Activated gamma-delta T cell treated with Interleukin-2 at 50 U/mL for 16 hours (primary cell): Measurements from ENCODE around the gene CACFD1.

Experiments used
- DNase-seq: peaks from one replicate; pipeline ENCODE4 v3.0.0-alpha.2; 2020

Gene CACFD1

DNA sequence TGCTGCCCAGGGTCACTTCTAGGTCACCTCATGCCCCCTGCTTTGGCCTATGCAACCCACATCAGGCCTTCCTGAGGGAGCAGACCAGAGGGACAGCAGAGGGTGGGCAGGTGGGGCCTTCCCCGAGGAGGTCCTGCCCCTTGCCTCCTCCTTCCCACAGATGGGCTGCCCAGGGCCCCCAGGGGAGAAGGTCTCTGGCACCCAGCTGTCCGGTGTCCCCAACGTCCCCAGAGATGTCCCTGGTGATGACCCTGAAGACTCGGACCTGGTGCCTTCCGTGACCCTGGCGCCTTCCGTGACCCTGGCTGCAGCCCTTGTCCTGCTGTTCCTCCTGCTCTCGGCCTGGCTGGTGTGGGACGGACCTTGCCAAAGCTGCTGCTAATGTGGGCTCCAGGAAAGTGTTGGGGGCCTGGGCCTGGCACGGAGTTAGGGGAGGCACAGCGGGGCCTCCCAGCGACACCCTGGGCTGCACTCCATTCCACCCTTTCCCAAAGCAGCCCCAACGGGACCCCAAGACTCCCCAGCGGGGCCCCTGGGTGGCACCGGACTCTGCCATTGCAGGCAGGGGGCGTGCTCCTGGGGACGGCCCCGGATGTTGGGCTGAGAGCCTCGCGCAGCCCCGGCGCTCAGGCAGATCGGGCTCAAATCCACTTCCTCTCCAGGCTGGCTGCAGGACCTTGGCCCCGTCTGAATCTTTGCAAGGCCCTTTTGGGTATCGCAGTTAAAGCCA, 25.9 kb downstream of the CACFD1 start:
- no peak for DNase-seq

DNA sequence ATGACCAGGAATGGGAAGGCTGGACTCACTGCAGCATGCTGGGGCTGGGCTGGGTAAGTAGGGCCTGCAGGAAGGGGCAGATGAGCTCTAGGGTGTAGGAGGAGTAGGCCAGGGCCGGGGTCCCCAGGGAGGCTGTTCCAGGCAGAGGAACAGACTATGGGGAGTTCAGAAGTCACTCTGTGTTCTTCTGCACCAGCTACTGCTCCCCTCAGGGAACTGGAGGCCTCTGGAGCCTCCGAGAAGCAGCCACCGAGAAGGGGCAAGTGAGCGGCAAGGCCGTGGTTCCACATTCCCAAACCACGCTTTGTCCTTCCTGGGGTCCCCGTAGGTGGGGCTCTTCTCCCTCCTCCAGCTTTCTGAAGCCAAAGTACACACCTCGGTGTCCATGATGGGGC, 27.6 kb downstream of the CACFD1 start:
- no peak for DNase-seq

DNA sequence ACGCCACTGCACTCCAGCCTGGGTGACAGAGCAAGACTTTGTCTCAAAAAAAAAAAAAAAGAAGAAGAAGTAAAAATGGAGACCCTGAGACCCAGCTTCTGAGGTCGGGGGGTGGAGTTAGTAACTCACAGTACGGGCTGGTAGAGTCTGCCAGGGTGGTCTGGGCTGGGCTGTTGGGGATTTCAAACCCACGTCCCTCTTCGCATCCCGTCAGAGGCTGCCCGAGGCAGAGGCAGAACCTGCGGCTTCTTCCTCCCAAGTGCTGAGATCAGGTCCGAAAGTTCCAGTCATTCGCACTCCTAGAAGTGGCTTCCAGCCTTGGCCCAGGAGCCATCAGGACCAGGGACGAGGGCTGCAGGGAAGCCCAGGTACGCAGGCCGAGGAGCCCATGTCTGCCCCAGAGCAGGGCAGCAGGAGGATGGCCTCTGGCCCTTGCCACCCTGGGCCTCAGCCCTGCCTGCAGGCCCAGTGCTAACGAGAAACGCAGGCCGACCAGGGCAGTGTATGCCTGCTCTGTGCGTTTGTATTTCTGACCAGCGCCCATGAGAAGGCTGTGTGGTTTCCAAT, 29.0 kb downstream of the CACFD1 start:
- no peak for DNase-seq

DNA sequence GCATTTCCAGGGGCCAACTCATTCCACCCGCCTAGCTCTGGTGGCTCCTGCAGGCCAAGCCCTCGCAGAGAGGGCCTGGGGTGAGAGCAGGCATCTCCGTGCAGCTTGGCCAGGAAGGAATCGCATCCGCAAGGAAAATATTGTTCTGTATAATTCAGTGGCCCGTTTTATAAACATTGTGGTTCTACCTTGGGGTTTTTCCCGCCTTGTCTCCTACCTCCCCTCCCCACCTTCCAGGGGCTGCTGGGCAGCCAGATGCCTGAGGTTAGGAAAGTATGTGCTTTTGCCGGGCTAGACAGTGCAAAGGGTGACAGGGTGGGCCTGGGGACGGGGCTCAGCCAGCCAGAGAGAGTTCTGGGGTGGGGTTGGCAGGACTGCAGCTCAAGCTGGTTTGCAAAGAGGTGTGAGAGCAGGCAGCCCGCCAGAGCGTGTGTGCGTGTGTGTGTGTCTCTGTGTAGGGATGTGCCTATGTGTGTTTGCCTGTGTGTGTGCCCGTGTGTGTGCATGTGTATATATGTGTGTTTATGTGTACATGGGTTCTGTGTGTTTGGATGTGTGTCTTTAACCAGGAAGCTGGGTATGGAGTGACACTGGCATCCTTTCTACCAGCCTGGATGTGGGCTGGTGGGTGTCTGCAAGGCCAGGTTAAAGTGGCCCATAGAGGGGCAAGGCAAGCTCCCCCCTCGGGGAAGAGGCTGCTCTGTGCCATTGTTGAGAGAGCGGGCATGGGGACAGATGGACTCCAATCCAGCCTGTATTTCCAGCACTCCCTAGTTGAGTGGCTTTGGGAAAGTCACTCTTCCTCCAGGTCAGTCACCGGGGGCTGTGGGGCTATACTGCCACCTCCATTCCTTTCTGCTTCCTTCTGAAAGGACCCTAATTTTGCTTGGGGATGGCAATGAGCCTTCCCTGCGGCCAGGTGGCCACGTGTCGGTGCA, 29.7 kb downstream of the CACFD1 start:
- DNase-seq: no peak

DNA sequence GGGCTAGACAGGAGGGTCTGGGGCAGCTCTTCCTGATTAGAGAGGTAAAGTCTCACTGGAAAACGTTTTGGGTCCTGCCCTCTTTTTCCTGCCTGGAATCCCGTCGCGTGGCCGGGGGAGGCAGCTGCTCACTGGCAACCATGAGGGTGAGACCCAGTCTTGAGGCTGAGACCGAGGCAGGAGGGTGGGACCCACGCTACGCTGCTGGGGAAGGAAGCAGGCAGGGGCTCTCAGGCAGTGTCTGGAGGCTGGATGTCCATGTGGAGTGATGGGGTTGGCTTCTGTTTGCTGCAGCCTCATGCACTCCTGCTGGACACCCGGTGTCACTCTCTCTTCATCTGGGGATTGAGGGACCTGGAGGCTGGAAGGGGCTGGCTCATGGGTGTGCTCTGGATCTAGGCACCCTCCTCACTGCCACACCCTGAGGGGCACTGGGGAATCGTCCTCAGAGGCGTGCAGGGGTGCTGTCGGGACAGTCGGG, 30.5 kb downstream of the CACFD1 start:
- no peak for DNase-seq

DNA sequence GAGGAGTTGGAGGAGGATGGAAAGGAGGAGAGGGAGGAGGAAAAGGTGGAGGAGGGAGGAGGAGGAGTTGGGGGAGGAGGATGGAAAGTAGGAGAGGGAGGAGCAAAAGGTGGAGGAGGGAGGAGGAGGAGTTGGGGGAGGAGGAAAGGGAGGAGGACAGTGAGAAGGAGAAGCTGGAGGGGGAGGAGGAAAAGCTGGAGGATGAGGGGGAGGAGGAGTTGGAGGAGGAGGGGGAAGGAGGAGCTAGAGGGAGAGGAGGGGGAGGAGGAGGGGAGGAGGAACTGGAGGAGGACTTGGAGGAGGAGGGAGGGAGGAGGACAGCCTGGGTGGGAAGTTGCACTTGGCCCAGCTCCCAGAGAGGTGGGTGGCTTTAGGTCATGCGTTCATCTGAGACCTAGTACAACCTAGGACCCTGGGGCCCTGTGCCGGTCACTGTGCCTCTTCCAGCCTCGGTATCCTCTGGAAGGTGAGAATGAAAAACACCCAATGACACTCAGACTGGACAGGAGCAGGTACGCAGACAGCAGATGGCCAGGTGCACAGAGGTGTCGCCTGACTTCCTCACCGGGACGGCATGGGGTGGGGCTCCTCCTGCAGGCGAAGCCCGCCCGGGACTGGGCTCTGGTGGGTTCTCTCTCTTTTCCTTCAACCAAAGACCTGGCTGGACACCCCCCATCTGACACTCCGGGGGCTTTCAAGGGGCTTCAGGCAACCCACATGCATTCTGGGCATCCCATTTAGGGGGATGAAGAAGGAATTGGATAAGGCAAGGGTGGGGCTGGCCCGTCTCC, 31.3 kb downstream of the CACFD1 start:
- no peak for DNase-seq

DNA sequence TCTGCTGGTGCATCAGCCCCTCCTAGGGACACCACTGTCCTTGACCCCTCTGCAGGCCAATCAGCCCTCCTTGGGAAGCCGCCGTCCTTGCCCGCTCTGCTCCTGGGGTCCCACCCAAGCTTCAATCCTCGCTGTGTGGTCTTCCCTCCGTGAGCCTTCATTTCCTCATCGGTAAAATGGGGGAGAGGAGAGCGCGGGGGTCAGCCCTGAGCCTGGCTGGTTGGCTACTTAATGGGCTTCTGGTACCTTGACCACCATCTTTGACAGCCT, 31.8 kb downstream of the CACFD1 start:
- DNase-seq: no peak

DNA sequence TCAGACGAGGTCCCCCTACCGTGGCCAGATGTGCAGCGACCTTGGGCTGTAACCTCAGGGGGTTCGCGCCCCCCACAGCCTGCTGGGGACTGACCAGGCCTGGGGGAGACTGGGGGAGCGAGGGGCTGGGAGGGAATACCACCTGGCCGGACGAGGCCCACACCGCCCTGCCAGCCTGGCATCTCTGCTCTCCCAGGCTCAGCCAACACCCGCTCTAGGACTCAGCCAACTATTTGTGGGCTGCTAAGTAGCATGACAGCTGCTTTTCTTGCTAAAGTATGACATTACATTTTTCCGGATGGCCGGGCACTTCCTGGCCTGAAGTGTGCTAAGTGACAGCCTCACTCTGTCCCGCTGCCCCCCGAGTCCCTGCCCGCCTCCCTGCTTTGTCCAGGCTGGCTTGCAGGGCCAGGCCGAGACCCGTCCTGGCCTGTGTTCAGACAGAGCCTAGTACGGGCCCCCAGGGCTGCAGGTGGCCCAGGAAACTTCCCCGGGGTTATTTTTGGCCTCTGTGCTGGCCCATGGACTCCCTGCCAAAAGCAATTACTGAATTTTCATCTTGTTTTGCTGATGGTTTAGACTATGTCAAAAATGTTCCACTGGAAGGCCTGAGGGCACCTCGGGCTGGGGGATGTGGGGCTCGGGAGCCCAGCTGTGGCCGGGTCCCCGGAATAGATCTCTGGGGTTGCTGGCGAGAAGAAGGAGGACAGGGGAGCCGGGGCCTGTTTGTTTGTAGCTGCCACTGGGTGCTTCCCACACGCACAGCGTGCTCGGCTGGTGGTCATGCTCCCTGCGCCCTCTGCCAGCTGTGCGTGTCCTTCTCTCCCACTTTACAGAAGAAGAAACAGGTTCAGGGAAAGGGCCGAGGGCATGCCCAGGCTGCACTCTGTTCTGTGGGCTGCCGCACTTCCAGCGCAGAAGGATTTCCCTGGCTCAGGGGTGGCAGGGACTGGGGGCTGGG, 32.6 kb downstream of the CACFD1 start:
- DNase-seq: no peak

DNA sequence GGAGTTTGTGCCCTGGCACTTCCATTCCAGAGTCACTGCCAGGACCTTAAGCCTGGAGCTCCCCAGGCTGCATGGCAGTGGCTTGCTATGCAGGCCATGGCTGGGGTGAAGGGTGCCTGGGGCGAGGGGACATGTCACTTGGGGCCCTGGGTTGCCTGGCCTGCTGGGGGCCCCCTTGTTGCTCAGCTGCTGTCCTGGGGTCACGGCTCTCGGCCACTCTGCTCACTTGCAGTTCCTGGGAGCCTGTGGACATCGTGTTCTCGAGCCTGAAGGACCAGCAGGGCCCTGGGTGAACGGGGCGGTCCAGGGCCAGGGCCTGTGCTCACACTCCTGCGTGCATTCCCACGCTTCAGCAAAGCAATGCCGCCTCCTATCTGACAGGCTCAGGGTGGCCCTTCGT, 33.6 kb downstream of the CACFD1 start:
- no peak for DNase-seq

DNA sequence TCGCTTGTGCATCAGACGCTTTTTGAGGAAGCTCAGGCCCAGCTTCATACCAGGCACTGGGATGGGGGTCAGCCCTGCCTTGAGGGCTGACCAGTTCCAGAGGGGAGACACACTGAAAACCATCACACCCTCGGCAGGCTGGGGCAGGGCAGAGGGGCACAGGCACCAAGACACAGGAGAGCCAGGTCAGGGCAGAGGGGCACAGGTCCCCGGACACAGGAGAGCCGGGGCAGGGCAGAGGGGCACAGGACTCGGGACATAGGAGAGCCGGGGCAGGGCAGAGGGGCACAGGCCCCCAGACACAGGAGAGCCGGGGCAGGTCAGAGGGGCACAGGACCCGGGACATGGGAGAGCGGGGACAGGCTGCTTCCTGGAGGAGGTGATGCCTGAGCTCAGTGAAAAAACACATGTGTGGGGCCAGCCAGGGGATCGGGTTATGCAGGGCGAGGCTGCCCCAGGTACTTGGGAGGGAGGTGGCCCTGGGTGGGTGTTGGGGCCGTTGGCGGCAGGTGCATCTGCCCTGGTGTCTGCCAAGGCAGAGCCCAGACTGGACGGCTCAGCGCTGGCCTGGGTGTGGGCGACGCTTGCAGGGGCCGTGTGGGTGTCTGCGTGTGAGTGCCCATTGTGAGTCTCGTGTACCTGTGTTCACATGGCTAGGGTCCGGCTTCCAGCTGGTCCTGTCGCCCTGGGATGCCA, 34.2 kb downstream of the CACFD1 start:
- DNase-seq: no peak

DNA sequence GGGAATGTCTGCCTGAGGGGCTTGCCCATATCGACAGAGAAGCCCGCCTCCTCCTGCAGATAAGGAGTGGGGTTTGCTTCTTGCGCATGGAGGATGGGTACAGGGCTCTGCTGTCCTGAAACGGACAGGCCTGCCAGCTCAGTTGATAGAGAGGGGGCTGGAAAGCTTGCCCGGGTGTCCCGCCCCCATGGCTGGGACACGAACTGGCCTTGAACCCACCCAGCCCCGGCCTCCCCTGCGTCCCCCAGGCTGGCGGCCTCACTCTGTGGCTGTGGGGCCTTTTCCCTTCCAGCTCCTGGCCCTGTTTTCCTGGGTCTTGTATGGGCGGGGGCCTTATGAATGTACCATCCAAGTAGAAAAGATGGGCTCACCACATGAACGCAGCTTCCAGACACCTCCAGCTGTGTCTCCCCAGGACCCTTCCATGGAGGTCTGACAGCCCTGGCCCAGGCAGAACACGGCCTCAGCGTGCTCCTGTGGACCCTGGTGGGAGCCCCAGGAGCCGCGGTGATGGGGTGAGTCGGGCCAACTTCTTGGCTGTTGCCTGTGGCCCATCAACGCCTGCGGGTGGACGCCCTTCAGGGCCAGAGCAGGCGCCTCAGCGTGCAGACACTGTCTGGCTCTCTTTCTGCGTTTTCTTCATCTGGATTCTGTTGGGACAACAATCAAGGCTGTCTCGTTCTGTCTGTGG, 35.0 kb downstream of the CACFD1 start:
- DNase-seq: no peak

DNA sequence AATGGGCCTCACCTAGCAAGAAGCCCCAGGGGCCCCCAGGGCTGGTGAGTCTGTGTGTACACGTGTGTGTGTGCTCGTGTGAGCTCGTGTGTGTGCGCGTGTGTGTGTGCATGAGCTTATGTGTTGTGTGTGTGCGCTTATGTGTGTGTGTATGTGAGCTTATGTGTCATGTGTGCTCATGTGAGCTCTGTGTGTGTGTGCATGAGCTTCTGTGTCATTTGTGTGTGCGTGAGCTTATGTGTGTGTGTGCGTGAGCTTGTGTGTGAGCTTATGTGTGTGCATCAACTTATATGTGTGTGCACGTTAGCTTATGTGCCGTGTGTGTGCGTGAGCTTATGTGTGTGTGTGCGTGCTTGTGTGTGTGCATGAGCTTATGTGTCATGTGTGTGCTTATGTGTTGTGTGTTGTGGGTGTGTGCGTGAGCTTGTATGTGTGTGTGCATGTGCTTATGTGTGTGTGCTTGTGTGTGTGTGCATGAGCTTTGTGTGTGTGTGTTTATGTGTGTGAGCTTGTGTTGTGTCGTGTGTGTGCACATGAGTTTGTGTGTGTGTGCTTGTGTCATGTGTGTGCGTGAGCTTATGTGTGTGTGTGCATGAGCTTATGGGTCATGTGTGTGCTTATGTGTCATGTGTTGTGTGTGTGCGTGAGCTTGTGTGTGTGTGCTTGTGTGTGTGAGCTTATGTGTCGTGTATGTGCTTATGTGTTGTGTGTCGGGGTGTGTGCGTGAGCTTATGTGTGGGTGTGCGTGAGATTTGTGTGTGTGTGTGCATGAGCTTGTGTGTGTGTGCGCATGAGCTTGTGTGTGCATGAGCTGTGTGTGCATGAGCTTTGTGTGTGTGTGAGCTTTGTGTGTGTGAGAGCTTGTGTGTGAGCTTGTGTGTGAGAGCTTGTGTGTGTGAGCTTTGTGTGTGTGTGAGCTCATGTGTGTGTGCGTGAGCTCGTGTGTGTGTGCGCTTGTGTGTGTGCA, 35.8 kb downstream of the CACFD1 start:
- no peak for DNase-seq

DNA sequence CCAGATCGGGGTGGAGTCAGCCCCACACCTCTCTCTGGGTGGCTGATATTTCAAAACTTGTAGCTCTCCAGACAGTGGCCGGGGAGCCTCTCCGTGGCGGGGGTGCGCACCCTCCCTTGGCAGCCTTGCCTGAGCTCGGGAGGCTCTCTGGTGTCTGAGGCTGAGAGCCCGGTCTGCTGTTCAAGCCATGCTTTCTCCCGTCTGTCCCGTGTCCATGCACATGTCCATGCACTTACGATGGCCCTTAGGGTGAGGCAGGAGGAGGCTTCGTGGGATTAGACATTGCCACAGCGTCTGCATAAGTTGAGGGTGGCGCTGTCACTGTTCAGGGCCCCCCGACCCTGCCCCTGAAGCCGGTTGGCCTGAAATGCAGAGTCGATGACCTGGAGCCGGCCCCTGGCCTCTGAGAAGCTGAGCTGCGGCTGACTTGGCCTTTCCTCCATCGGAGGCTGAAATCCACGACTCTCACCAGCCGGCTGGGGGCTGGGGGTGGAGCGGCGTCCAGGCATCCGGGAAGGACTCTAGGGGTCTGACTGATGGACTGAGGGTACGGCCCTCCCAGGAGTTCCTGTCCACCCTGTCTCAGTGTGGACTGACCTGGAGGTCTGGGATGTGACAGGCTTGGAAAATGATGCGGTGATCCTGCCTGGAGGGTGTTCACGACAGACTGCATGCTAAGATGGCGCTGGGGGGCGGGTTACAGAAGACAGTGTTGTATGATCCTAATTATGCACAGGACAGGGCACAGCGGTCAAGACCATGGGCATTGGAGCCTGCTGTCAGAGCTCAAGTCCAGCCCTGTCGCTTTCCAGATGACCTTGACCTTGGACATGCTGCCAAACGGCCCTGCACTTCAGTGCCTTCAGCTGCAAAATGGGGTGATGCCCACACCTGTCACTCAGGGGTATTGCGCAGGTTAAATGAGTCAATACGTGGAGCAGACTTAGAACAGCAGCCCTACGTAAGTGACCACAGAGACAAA, 37.4 kb downstream of the CACFD1 start:
- DNase-seq: no peak

DNA sequence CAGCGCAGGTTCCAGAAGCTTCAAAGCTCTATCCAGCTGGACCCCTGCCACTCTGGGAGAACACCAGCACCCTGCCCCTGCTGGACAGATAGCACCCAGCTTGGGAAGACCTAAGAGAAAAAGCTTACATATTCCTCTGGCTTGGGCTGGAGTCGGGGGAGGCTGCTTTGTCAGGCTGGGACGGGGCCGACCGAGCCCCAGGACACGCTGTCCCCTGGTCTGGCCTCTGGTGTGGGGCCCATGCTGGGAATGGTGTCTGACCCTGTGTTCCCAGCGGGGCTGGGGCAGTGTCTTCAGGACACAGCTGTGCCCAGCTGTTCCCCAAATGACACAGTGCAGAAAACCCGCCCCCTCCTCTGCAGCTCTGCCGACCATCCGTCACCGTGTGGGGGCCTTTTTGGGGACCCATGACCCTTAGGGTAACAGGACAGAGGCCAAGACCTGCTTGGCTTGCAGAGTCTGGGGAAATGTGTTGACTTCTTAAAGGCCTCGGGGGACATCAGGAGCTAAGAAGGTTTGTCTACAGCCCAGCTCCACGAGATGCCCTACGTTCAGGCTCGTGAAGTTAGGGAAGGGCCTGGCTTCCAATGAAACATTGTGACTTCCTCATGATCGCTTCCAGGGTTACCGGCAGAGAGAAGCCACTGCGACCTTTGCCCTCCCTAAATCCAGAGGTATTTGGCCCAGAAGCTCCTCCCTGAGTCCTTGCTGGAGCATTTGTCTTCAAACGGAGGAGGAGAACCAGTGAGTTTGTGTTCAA, 39.5 kb downstream of the CACFD1 start:
- no peak for DNase-seq

DNA sequence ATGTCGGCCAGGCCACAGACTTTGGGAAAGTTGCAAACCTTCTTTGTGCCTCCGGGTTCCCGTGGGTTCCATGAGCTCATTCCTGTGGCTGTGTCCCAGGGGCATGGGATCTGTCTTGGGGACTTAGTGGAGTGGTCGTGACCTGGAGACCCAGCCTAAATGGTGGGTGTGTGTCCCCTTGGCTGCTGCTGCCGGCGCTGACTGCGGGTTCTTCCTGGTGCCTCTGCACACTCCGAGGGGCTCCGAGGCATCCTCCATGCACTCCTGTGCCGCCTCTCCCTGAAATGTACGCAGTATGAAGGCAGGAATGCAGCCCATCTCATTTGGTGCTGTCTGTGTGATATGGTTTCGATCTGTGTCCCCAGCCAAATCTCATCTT, 40.1 kb downstream of the CACFD1 start:
- DNase-seq: no peak

DNA sequence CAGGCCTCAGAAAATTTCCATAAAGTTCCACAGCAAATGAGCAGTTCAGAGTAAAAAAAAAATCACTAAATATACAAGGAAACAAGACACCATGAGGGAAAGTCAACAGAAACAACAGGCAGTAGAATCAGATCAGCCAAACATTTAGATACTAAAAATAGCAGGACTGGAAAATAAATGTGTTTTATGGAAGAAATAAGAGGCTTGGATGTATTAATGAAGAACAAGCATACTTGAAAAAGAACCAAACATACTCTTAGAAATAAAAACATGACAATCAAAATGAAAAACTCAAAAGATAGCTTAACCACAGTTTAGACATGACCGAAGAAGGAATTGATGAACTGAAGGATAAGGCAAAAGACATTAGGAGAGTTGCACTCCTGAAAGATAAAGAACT, 42.3 kb downstream of the CACFD1 start:
- DNase-seq: no peak

DNA sequence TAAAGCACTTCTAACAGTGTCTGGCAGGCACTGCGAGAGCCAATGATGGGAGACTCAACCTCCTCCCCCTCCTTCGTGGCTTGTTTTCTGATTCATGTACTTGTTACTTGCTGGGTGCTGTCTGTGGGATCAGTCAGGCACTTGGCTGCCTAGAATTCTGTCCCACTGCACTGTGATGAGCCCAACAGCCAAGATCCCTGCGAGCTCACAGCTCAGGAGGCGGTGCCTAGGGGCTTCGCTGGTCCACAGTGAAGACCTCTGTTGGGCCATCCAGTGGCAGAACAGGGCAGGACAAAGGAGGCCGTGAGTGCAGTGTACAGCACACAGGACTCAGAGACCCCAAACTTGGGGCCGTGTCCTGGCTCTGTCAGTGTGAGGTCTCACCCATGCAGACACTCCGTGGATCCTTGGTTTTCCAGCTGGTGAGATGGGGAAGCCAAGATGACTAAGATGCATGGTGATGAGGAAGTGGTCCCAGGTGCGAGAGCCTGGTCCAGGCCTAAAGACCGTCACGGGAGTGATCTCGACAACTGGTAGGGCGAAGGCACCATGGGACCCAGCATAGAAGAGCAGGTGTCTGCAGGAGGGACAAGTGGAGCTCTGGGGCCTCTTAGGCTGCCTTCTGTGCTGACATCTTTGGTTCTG, 45.5 kb downstream of the CACFD1 start:
- DNase-seq: no peak
